Measurements from ENCODE around the gene GJD4.

The GJD4 gene

GRCh38 chr10:35585903-35586535, 19.1 kb upstream of the GJD4 start:
- H3K27ac ChIP-seq, result no peak overlapping the region
- DNase-seq, result no peak
- H3K27me3 ChIP-seq (ENCODE audit: insufficient read depth, low read depth, severe bottlenecking), result no peaks in the 10 kb centered on the region
- no peaks in the 10 kb centered on the region for H3K9me3 ChIP-seq (ENCODE audit: severe bottlenecking)
- H3K36me3 ChIP-seq, result no peaks in the 10 kb centered on the region
- no peak overlapping the region for H3K4me3 ChIP-seq (ENCODE audit: low read depth, low read length)
- TF ChIP-seq, protein P1, sequence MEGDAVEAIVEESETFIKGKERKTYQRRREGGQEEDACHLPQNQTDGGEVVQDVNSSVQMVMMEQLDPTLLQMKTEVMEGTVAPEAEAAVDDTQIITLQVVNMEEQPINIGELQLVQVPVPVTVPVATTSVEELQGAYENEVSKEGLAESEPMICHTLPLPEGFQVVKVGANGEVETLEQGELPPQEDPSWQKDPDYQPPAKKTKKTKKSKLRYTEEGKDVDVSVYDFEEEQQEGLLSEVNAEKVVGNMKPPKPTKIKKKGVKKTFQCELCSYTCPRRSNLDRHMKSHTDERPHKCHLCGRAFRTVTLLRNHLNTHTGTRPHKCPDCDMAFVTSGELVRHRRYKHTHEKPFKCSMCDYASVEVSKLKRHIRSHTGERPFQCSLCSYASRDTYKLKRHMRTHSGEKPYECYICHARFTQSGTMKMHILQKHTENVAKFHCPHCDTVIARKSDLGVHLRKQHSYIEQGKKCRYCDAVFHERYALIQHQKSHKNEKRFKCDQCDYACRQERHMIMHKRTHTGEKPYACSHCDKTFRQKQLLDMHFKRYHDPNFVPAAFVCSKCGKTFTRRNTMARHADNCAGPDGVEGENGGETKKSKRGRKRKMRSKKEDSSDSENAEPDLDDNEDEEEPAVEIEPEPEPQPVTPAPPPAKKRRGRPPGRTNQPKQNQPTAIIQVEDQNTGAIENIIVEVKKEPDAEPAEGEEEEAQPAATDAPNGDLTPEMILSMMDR (IDR thresholded peaks at IDR 0.05; ENCODE audit: low read depth, low read length), result no peak

DNA sequence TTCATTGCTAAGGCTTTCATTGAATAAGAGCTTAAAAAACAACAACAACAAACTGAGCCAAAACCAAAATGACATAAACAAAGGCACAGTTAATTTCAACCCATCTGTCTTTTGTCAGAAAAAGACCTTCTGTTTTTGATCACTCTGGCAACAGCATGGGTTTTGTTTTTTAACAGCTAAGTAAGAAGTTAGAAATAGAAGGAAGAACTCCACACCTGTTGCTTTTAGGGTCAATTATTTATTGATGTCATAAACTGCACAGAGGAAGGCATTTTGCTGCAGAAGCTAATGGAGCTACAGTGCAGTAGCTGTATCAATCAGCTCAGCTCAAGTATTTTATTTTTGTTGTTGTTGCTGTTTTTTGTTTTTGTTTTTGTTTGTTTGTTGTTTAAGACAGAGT, 16.3 kb upstream of the GJD4 start:
- no peaks in the 10 kb centered on the region for H3K36me3 ChIP-seq
- H3K27me3 ChIP-seq (ENCODE audit: insufficient read depth, low read depth, severe bottlenecking), result no peaks in the 10 kb centered on the region
- TF ChIP-seq, protein P1 (IDR thresholded peaks at IDR 0.05; ENCODE audit: low read depth, low read length), result no peak
- DNase-seq, result no peak
- no peaks in the 10 kb centered on the region for H3K9me3 ChIP-seq (ENCODE audit: severe bottlenecking)
- no peak overlapping the region for H3K27ac ChIP-seq
- H3K4me3 ChIP-seq (ENCODE audit: low read depth, low read length), result no peak overlapping the region

GRCh38 chr10:35592441-35592840, 12.7 kb upstream of the GJD4 start:
- no peaks in the 10 kb centered on the region for H3K36me3 ChIP-seq
- H3K9me3 ChIP-seq (ENCODE audit: severe bottlenecking), result no peaks in the 10 kb centered on the region
- no peaks in the 10 kb centered on the region for H3K27me3 ChIP-seq (ENCODE audit: insufficient read depth, low read depth, severe bottlenecking)
- H3K4me3 ChIP-seq (ENCODE audit: low read depth, low read length), result no peak overlapping the region
- H3K27ac ChIP-seq, result no peak overlapping the region
- TF ChIP-seq, protein P1 (IDR thresholded peaks at IDR 0.05; ENCODE audit: low read depth, low read length), result no peak
- DNase-seq, result no peak

DNA sequence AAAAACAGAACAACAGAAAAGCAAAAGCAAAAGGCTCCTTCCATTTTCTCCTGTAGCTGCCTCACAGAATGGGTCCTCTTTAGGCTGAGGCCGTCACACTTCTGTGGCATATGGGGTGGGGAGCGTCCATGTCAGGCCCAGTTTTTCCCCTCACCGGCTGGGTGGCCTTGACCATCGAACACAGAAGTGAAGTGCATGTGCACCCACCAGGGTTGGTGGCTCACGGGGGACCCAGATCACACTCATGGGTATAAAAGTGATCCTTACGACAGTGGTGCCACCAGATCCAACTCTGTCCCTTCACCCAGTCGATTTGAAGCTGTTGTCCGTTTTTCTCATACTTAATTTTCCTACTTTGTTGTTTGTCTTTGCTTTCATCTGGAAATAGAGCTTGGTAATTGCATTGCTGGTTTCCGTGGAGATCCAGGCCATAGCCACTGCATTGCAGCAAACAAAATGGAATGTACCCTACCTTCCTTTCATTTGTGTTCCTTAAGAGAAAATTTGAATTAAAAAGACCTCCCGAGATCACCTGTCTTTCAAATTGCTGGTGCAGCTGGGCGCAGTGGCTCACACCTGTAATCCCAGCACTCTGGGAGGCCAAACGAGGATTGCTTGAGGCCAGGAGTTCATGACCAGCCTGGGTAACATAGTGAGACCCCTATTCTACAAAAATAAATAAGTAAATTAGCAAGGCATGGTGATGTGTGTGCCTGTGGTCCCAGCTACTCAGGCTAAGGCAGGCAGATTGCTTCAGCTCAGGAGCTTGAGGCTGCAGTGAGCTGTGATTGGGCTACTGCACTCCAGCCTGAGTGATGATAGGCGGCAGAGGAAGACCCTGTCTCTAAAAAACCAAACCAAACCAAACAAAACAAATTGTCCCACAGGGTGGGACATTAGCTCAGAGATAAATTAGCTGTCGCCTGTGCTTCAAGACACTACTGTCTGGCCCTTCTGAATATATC, 10.7 kb upstream of the GJD4 start:
- TF ChIP-seq, protein P1 (IDR thresholded peaks at IDR 0.05; ENCODE audit: low read depth, low read length), result no peak
- H3K27ac ChIP-seq, result no peak overlapping the region
- no peaks in the 10 kb centered on the region for H3K27me3 ChIP-seq (ENCODE audit: insufficient read depth, low read depth, severe bottlenecking)
- H3K36me3 ChIP-seq, result no peaks in the 10 kb centered on the region
- H3K9me3 ChIP-seq (ENCODE audit: severe bottlenecking), result no peaks in the 10 kb centered on the region
- no peak overlapping the region for H3K4me3 ChIP-seq (ENCODE audit: low read depth, low read length)
- DNase-seq, result no peak

- no peaks in the 10 kb centered on the region for H3K36me3 ChIP-seq
- H3K27me3 ChIP-seq (ENCODE audit: insufficient read depth, low read depth, severe bottlenecking), result no peaks in the 10 kb centered on the region
- no peak for DNase-seq
- no peak overlapping the region for H3K27ac ChIP-seq
- H3K9me3 ChIP-seq (ENCODE audit: severe bottlenecking), result no peaks in the 10 kb centered on the region
- TF ChIP-seq, protein P1 (IDR thresholded peaks at IDR 0.05; ENCODE audit: low read depth, low read length), result no peak
- H3K4me3 ChIP-seq (ENCODE audit: low read depth, low read length), result no peak overlapping the region
These were observed 10.0 kb upstream of the GJD4 start for GRCh38 chr10:35595106-35595505.

Measured in WERI-Rb-1 (cell line).